Suppressor macrophage (primary cell): ENCODE measurements around the gene UBTD1.

ENCODE experiments used
- DNase-seq, 4 experiments: peaks; one replicate each; pipeline ENCODE4 v3.0.0-alpha.2; 2020 to 2022

Gene UBTD1

DNA sequence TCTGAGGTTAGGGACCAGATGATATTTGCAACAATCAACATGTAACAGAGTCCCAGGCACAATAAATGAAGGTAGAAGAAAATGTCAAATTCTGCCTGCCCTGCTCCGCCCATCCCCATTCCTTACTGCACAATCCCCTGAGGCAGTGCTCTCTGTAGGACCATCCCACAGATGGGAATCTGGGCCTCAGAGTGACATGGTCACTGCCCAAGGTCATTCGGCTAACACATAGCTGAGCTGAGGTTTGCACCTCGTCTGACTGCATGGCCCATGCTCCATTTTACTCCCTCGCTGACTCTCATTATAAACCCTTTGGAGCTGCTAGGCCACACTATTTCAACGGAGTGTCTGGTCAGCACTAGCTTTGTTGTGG, 86.7 kb downstream of the UBTD1 start:
- no peak for DNase-seq

DNA sequence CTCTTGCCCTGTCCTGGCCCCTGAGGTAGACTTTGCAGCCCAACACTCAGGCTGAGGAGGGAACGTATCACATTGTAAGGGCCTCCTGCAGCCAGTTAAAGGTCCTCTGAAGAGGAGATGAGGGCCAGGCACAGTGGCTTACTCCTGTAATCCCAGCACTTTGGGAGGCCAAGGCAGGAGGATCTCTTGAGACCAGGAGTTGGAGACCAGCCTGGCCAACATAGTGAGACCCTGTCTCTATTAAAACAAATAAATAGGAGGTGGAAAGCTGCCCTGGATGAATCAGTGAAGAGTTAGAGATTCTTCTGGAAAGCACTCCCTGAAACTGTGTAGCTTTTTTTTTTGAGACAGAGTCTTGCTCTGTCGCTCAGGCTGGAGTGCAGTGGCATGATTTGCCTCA, 88.5 kb downstream of the UBTD1 start:
- DNase-seq: no peak

DNA sequence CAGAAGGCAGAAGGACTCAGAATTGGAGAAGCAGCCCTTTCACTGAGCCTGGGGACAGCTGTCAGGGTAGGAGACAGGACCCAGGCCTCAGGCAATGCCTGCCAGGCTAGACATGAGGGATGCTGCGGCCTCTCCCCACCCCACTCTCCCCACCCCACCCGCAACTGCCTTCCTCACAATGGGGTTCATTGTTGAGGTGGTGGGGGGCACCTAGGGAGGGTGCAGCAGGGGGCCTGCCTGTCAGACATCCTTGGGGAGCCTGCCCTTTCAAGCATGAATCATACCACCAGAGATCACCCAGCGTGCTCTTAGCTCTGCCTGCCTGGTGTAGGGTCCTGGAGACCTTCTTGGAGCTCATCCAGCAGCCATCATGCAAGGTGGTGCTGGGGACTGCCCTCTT, 90.8 kb downstream of the UBTD1 start, which contains the start of gene C10orf62:
Gene C10orf62 (plus strand): TSS at position 243 of the 400 bp plus-strand sequence. CDS start 177 bp downstream, outside the sequence.
- no peak for DNase-seq

DNA sequence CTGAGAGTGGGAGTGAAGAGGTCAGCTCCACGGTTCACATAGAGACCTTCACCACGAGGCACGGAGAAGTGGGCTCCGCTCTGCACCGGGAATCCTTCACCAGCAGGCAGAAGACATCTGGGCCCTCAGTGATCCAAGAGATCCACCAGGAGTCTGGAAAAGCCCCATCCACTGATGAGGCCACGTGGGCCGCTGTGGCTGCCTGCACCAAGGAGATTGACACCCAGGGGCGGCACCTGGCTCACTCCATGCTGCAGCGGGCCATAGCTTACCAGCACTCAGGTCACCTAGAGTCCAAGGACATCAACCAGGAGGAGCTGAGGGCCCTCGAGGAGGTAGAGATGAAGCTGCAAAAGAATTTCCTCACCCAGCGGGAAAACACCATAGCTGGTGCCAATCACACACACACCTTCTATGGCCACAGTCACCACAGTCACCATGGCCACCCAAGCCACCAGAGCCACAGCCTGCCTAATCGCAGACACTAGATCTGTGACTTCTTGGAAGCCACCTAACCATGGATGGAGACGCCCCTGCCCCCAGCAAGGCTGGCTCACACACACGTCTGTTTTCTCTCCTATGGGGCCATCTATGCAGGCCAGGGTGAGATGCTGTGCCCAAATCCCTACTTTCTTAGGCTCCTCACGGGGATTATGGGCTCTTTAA, 91.5 kb downstream of the UBTD1 start:
- no peak for DNase-seq

DNA sequence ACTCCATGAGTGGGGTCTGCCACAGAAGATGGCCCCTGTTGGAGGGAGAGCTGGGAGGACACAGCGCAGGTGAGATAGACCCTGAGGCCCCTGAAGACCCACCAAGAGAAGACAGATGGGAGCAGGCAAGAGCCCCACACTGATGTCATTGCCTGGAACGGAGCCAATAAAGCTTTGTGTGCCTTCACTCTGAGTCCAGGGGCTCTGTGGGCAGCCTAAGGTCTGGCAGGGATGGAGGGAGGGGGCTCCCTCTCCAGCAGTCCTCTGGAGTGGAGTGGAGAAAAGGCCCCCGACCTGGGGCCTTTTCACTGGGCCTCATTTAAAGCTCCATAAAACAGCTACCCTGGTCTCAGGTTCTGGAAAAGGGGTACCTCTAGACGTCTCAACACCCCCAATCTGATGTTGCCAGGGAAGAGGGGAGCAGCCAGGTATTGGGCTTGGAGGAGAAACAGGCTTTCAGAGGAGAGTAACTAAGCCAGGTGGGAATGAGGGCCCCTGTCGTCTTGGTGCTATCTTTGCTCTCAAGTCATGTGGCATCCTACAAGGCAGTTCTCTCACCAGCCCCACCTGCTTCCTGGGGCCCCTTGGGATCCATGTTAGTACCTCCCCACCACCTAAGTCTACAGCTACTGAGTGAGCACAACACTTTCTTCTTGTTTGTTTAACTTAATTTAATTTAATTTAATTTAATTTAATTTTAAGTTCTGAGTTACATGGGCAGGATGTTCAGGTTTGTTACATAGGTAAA, 92.2 kb downstream of the UBTD1 start:
- DNase-seq: no peak

DNA sequence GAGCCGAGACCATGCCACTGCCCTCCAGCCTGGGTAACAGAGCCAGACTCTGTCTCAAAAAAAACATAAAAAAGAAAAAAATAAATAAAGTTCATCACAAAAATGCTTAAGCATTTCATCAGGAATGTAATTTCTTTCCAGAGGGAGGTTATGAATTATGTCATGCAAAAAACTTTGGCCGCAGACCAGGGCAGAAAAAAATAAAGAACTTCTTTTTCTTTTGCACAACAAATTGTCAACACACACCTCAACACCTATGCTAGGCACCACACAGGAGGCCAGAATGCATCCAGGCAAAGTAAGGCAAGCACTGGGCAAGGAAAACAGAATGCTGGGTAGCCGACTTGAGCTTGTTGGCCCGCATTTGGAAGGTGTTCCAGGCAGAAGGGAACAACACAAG, 94.7 kb downstream of the UBTD1 start:
- DNase-seq: no peak

DNA sequence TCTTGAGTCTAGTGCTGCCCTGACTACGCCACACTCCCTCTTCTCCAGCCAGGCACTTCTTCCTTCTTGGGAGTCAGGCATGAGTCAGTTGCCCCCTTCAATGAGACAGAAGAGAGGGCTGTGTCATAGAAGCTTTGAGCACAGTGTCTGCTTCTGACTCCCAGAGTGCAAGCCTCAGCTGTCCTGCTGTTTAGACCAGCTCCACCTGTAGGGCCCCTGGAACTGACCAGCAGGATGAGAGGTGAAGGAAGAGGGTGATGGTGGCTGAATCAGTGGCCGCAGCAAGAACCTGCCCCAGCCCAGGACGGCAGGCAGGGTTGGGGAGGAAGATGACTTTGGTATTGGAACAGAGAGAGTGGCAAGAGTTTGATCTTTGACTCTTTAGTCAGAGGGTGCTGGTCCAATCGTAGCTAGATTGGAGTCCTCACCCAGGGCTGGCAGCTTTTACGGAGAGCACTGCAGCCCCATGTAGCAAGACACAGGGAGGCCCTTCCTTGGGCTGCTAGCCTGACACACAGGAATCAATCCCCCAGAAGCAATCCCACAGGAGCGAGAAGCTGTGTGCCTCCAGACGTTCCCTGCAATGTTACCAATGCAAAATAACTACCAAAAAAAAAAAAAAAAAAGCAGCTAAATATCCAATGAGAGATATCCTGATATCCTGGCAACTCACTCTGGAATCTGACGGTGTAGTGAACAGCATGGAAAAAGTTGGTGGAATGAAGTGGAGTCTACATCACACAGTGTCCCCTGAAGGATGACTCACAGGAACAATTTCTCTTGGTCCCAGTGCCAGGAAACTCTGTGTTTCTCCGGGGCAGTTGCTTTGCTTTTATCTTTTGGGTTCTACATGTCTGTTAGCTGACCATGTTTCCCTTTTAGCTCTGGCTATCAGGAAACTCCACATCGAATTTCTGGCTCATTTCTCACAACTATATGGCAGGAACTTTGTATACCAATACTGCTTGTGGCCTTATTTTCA, 97.7 kb downstream of the UBTD1 start:
- DNase-seq: peak; percentile 13 to 50 (median 28)

DNA sequence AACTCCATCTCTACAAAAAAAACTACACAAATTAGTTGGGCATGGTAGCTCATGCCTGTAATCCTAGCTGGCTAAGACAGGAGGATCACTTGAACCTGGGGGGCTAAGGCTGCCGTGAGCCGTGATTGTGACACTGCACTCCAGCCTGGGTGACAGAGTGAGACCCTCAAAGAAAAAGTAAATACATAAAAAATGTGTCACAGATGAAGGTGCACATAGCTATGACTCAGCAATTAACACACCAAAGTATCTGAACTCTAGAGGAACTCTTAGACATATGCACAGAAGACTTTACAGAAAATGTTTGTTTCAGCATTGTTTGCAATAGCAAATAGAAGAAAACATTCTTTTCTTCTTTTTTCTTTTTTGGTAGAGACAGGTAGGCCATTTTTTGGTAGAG, 99.1 kb downstream of the UBTD1 start:
- DNase-seq: no peak

DNA sequence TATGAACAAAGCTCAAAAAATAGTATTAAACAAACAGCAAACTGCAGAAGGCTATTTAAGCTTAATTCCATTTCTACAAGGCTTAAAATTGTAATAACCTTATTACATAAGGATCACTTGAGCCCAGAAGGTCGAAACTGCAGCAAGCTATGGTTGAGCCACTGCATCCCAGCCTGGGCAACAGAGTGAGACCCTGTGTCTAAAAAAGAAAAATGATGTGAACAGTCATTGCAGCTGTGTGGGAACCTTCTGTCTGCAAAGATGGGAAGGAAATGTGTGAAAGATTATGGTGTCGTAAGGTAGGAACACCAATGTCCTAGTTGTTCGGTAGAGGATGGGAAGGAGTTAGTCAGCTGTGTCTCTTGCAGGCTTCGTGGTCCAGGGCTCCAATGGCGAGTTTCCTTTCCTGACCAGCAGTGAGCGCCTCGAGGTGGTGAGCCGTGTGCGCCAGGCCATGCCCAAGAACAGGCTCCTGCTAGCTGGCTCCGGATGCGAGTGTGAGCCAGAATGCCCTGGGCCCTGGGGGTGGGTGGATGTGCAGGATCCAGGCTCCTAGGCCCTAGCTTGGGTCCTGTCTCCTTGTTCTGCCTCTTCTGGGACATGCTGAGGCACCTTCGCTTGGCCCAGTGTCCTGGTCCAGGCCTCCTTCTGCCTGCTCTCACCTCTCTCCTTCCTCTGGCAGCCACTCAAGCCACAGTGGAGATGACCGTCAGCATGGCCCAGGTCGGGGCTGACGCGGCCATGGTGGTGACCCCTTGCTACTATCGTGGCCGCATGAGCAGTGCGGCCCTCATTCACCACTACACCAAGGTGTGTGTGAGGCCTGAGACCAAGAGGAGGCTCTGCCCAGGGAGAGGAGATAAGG, 99.9 kb downstream of the UBTD1 start:
- no peak for DNase-seq

DNA sequence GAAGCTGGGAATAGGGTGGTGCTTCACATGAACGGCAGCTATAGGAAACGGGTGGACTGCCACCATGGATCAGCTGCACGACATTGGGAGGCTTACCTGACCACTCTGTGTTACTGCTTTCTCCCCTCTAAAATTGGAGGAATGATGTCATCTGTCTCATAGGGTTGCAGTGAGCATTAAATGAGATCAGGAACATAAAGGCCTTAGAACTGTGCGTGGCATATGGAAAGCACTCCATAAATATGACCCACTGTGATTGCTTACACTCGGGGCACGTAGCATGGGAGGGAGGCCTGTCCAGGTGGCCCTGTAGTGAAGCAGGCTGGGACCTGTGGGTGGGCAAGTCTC, 100.5 kb downstream of the UBTD1 start:
- DNase-seq: no peak

DNA sequence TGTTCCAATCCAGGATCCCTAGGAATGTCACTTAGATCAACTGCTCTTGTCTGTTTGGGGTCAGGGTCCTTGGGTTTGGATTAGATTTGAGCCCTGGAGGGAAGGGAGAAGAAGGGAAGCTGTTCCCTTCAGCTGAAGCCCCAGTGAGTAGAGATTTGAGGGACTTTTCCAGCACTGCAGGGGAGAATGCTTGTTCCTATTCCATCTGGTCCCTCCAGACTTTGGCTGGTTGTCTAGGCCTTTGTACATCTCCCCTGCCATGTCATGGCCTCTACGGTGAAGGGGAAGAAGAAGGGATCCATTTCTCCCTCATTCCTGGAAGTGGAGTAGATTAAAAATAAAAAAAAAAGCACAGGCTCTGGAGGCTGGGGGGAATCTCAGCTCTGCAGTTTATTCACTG, 101.9 kb downstream of the UBTD1 start:
- DNase-seq: no peak

DNA sequence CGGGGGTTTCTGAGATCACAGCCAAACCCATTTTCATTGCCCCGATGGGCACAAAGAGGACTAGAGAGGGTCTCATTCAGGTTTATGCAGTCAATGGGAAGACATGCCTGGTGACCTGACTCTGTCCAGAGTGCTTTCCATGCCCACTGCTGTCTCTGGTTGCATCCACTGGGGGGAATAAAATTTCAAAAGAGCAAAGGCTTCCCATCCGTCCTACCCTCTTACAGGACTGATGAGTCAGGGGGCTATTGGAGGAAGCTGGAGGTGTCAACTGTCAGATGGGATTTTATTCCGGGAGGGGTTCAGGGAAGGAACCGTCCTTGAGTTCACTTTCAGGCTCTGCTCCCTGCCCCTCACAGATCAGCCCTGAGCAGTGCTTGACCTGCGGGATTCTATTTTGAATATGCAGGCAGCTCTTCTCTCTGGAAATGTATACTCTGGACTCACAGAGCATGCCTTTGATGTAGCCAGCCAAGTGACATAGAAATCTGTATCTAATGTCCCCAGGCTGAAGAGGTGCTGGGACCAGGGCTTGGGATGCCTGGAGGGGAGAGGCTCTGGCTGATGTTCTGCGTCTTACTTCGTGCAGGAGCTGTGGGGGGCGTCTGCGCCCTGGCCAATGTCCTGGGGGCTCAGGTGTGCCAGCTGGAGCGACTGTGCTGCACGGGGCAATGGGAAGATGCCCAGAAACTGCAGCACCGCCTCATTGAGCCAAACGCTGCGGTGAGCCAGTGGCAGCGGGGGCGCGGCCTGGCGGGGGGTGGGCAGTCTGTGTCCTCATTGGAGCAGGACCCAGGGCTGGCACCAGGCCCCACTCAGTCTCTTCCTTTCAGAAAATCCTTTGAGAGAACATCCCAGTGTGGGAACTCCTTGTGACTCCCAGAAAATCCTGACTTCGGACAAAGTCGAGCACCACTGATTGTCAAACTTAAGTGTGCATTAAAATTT, 102.8 kb downstream of the UBTD1 start:
- DNase-seq: no peak

DNA sequence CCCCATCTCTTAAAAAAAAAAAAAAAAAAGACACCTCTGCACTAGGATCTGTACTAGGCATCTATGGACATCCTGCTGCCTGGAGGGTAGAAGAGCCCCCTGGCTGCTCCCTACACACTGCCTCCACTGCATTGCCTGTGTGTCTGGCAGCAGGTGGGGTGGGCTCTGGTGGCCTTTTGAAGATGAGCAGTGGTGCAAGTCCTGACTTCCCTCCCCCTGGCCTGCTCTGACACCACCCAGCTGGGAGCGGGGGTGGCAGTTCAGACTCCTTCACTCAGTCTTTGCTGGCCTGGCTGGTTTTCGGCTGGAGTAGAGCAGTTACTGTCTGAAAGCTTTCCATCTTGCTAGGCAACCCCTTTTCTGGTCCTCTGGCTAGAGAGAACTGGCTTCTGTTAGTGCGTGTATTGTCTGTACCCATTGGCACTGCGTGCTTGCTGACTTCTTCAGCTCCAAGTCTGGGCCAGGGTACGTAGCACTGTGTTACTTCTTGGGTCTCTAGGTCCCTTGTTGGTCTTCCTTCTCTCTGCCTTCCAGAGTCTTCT, 108.4 kb downstream of the UBTD1 start:
- no peak for DNase-seq

DNA sequence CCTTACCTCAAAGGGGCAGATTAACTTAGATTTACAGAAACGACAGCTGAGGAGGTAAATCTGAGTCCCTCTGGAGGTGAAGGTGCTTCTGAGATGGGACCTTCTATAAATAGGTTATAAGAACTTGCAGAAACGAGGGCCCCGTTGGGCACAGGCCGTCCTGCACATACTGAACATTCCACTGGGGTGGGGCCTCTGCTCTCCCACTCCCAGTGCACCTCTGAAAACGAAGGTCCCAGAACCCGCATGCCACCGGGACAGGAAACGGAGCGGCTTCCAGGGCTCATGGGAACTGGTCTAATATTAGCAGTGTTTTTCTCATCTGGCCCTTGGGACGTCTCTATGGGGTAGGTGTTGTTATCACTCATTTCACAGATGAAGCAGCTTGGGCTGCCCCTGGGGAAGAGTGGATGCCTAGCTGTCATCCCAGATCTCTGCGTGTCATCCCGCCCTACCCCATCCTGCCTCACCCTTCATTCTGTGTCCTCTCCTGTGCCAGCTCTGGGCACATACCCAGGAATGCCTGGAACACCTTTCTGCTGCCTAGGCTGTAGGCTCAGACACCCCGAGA, 110.4 kb downstream of the UBTD1 start:
- DNase-seq: no peak

DNA sequence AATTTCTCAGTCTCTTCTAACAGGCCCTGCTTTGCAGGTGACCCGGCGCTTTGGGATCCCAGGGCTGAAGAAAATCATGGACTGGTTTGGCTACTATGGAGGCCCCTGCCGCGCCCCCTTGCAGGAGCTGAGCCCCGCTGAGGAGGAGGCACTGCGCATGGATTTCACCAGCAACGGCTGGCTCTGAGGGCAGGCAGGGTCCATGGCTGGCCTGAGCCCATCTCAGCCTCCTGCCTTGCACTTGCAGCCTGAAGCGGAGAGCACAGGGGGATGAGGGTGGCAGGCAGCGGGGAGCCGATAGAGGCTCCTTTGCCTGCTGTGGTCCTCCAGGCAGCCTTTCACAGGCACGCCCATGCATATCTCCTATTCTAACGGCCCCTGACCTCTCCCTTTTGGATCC, 112.7 kb downstream of the UBTD1 start:
- DNase-seq: no peak

DNA sequence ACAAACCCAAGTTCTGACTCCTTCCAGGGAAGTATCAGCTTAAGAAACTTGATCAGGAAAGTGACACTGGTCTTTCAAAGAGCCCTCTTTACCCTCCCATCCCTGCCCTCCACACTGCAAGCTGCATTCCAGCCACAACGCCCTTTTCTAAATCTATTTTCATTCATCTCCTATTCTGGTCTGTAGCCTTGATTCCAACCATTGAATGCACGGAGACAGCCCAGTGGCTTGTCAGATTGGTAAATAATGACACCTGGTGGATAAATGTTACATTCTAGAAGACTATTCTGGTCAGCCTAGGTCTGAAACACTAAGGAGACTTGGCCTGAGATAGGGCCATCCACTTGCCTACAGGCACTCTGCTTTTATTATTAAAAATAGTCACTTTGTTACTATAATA, 113.7 kb downstream of the UBTD1 start:
- peak in 3 of 4 experiments; percentile 4 to 43 (median 41) for DNase-seq

DNA sequence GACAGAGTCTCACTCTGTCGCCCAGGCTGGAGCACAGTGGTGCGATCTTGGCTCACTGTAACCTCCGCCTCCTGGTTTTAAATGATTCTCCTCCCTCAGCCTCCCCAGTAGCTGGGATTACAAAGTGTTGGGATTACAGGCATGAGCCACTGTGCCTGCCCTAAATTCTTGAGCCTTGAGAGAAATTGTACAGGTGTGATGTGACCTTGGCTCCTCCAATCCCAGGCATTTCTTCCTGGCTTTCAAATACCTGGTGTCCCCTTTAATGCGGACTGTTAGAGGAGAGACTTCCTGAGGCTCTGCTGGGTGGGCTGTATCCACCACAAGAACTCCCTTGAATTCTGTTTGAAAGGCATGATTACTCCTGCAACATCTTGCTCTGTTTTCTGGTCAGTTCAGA, 119.6 kb downstream of the UBTD1 start:
- DNase-seq: no peak

DNA sequence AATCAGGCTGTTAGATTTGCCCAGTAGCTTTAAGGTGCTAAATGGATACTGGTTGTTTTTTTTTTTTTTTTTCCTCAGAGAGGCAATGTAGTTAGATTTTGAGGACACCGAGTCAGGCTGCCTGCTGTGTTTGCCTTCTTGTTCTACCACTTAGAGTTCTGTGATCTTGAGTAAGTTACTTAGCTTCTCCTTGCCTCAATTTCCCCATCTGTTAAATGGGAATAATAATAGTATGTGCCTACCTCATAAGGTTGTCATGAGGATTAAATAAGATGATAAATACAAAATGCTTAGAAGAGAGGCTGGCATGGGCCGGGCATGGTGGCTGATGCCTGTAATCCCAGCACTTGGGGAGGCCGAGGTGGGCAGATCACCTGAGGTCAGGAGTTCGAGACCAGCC, 120.0 kb downstream of the UBTD1 start:
- no peak for DNase-seq
